GM21447 (cell line): ENCODE data around the gene FAM25A.
"Not testable (repeated sequence)": the region's sequence is repeated elsewhere in the genome, so short reads cannot be mapped to it uniquely, and the experiment has no call there.

ENCODE experiments used
- ATAC-seq: cut with Tn5 transposase; IDR thresholded peaks from one replicate; pipeline ENCODE4 v1.9.1; 2021; ENCODE audit not compliant: unreplicated experiment

The FAM25A gene

DNA sequence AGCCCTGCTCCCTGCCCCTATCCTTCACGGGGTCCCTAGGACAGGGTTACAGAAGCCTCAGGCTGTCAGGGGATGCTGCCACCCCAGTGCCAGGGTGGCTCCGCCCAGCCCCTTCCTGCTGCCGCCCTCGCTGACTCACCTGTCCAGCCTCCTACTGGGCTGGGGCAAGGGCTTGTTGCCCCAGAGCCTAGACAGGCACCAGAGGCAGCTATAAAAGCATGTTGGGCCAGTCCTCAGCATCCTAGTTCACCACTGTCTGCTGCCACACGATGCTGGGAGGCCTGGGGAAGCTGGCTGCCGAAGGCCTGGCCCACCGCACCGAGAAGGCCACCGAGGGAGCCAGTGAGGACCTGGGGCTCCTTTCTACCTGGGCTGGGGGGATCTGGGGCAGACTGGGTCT lies at the start of gene FAM25A:
Gene FAM25A, plus strand, starts transcription at position 239 of the 400 bp plus-strand sequence. Its CDS starts 31 bp downstream, at position 270.
- ATAC-seq = not testable (repeated sequence)

- ATAC-seq = no peak
Measured at GRCh38 chr10:86970982-86971231, 49.2 kb upstream of the FAM25A start.

- ATAC-seq = peak; percentile 61
Measured at GRCh38 chr10:86971232-86971991, 48.7 kb upstream of the FAM25A start.

GRCh38 chr10:86972613-86973380 lies 47.3 kb upstream of the FAM25A start:
- no peak for ATAC-seq

- no peak for ATAC-seq
Measured at GRCh38 chr10:86974484-86974883, 45.6 kb upstream of the FAM25A start.

DNA sequence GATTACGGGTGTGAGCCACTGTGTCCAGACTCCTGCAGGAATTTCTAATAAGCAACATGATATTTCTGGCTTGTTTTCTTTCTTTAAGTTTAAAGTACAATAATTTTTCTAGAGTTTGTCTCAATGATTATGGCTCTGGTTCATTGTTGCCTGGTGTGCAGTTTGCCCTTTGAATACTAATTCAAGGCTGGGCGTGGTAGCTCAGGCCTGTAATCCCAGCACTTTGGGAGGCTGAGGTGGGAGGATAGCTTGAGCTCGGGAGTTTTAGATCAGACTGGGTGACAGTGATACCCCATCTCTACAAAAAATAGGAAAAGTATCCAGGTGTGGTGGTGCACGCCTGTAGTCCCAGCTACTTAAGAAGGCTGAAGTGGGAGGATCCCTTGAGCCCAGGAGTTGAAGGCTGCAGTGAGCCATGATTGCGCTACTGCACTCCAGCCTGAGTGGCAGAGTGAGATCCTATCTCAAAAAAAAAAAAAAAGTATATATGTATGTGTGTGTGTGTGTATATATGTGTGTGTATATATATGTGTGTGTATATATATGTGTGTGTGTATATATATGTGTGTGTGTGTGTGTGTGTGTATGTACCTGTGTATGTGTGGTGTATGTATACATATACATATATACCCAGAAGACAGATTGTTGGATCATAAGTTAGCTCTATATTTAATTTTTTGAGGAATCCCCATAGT lies 43.6 kb upstream of the FAM25A start:
- ATAC-seq = no peak

DNA sequence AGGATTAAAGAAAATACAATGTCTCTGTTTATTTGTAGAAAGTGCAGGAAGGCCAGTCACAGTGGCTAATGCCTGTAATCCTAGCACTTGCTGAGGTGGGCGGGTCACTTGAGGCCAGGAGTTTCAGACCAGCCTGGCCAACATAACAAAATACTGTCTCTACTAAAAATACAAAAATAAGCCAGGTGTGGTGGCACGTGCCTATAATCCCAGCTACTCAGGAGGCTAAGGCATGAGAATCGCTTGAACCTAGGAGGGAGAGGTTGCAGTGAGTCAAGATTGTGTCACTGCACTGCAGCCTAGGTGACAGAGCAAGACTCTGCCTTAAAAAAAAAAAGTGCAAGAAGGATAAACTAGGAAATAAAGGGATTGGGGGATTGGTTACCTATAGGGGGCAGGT lies 41.6 kb upstream of the FAM25A start:
- ATAC-seq = not testable (repeated sequence)

DNA sequence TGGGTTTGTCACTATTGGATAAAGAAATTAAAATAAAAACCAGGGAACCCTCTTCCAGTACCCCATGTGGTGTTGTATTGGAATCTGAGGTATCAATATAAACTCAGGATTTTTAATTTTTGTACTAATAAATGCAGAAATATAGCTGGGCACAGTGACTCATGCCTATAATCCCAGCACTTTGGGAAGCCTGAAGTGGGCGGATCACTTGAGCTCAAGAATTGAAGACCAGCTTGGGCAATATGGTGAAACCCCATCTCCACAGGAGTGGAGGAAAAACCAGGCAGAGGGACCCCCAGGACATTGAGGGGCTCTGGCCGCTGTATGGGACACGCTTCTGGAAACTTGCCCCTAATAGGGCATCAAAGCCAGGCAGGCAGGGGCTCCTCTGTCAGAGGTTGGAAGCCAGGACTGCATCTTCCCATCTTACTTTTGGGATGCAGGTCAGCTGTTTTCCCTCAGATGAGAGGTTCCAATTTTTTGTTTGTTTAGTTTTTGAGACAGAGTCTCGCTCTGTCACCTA lies 40.7 kb upstream of the FAM25A start:
- no peak for ATAC-seq

GRCh38 chr10:86979977-86980448 lies 40.1 kb upstream of the FAM25A start:
- no peak for ATAC-seq

DNA sequence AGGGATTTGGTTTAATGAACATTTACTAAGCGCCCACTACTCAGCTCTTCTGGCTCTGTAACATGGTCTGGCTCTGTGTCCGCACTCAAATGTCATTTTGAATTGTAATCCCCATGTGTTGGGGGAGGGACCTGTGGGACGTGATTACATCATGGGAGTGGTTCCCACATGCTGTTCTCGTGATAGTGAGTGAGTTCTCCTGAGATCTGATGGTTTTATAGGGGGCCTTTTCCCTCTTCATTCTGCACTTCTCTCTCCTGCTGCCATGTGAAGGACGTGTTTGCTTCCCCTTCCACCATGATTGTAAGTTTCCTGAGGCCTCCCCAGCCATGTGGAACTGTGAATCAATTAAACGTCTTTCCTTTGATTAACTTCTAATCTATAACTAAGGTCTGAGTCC lies 39.1 kb upstream of the FAM25A start:
- not testable (repeated sequence) for ATAC-seq

- ATAC-seq = no peak
Measured at GRCh38 chr10:86981716-86982115, 38.4 kb upstream of the FAM25A start.

DNA sequence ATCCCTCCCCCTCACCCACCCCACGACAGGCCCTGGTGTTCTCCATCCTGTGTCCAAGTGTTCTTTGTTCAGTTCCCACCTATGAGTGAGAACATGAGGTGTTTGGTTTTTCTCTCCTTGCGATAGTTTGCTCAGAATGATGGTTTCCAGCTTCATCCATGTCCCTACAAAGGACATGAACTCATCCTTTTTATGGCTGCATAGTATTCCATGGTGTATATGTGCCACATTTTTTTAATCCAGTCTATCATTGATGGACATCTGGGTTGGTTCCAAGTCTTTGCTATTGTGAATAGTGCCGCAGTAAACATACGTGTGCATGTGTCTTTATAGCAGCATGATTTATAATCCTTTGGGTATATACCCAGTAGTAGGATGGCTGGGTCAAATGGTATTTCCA lies 35.6 kb upstream of the FAM25A start:
- ATAC-seq = not testable (repeated sequence)

DNA sequence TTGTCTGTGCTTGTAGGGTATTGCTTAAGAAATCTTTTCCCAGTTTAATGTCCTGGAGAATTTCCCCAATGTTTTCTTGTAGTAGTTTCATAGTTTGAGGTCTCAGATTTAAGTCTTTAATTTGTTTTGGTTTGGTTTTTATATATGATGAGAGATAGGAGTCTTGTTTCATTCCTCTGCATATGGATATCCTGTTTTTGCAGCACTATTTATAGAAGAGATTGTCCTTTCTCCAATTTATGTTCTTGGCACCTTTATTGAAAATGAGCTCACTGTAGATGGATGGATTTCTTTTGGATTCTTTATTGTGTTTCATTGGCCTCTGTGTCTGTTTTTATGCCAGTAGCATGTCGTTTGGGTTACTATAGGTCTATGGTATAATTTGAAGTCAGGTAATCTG lies 31.6 kb upstream of the FAM25A start:
- ATAC-seq = no peak

DNA sequence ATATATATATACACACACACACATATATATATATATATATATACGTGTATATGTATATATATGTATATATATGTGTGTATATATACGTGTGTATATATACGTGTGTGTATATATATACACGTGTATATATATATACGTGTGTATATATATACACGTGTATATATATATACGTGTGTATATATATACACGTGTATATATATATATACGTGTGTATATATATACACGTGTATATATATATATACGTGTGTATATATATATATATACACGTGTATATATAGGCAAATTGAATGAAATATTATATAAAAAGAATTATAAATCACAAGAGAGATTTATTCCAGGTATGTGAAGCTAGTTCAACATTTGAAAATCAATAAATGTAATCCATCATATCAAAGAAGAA lies 28.7 kb upstream of the FAM25A start:
- not testable (repeated sequence) for ATAC-seq

GRCh38 chr10:86992456-86992855 lies 27.6 kb upstream of the FAM25A start:
- ATAC-seq = no peak

- no peak for ATAC-seq
Measured at GRCh38 chr10:86992929-86993328, 27.2 kb upstream of the FAM25A start.

- ATAC-seq = not testable (repeated sequence)
Measured at GRCh38 chr10:86999802-87000403, 20.2 kb upstream of the FAM25A start.

DNA sequence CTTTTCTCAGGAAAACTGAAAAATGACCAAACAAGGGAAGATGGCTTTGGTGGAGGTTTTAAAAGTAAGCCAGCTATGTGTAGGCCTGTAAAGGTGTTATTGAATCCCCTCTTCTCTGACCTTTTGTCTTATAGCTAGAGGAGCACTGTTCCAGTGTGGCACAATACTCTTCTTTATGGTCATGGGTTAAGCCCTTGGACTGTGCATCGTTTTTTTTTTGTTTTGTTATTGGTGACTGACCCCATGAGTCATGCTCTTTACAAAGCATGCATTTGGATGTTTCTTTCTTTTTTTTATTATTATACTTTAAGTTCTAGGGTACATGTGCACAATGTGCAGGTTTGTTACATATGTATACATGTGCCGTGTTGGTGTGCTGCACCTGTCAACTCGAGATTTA lies 19.6 kb upstream of the FAM25A start:
- ATAC-seq = no peak

DNA sequence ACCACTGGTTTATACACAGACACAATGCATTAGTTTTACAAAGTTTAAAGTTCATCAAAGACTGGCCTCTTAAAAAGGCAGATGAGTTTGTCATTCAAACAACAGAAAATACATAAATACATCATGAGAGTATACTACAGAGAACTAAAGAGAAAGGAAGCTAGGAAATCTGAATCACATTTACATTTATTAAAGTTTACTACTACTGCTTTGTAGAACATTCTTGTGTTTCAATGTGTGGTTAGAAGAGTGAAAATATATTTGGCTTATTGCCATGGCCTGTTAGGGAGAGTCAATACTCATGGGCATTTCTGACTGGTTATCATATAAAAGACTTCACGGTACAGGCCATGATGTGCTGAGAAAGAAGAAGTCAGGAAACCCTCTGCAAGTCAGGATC lies 13.0 kb upstream of the FAM25A start:
- ATAC-seq = not testable (repeated sequence)

DNA sequence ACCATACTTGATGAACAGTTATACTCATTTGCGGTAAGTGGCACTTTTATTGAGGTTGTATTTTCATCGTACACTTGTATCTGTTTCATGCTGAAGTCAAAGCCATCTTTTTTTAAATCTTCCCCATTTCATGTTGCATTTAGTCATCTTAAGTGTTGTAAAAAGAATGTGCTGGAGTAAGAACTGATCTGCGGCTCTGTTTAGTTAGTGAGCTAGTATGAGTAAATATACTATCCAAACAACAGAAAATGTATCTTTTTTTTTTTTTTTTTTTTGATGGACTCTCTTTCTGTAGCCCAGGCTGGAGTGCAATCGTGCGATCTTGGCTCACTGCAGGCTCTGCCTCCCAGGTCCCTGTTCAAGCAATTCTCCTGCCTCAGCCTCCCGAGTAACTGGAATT lies 12.4 kb upstream of the FAM25A start:
- not testable (repeated sequence) for ATAC-seq

- ATAC-seq = not testable (repeated sequence)
Measured at GRCh38 chr10:87008303-87008702, 11.8 kb upstream of the FAM25A start.
